Right lung (tissue), 5 donors: Measurements from ENCODE around the gene RFX1. TPM values are rescaled to one million over a fixed set of nuclear protein-coding genes. Genes with fewer than 3 reads are reported as not detected.

ENCODE experiments used
- polyA plus RNA-seq, 5 donors: library from polyadenylated mRNA; unstranded; fragments of 120-200 nt; gene quantifications; one replicate each; pipeline versions ENCODE4 v1.2.1 to v1.2.3, GENCODE V29; 2013; ENCODE audit warnings: inconsistent platforms in 1 of 5, low replicate concordance in 1 of 5; ENCODE audit not compliant: insufficient read length in 5 of 5, insufficient read depth in 1 of 5

Gene RFX1
- polyA plus RNA-seq, 5 donors, result 7.4 to 15.1 (median 10.7) TPM

Other genes with a start within 250 kb of the RFX1 start
- gene MRI1, start 241.8 kb downstream of the RFX1 start, polyA plus RNA-seq, result 10 to 100 TPM; 42.2 to 70.5 (median 55.0) TPM
- 100 to 1,000 TPM in 1 of 5 donors, 10 to 100 TPM in 4; 89.7 to 143 (median 95.1) TPM for gene C19orf53, start 231.9 kb downstream of the RFX1 start, polyA plus RNA-seq
- 1 to 10 TPM; 5.1 to 9.7 (median 8.0) TPM for gene ZSWIM4, start 210.9 kb downstream of the RFX1 start, polyA plus RNA-seq
- gene NANOS3, start 129.2 kb downstream of the RFX1 start, polyA plus RNA-seq, result 1 to 10 TPM; 1.2 to 4.0 (median 2.1) TPM
- 1 to 10 TPM; 6.5 to 9.8 (median 7.7) TPM for gene BRME1, start 100.2 kb downstream of the RFX1 start, polyA plus RNA-seq
- gene CC2D1A, start 100.1 kb downstream of the RFX1 start, polyA plus RNA-seq, result 10 to 100 TPM; 19.8 to 35.5 (median 28.8) TPM
- 1 to 10 TPM; 1.2 to 2.3 (median 1.7) TPM for gene PODNL1, start 67.9 kb downstream of the RFX1 start, polyA plus RNA-seq
- 10 to 100 TPM; 25.0 to 39.7 (median 29.0) TPM for gene DCAF15, start 53.8 kb downstream of the RFX1 start, polyA plus RNA-seq
- gene RLN3, start 21.8 kb upstream of the RFX1 start, polyA plus RNA-seq, result not detected
- 10 to 100 TPM in 1 of 5 donors, 1 to 10 TPM in 4; 6.1 to 11.6 (median 6.7) TPM for gene IL27RA, start 25.4 kb upstream of the RFX1 start, polyA plus RNA-seq
- gene PALM3, start 55.8 kb upstream of the RFX1 start, polyA plus RNA-seq, result 10 to 100 TPM; 12.5 to 26.5 (median 22.0) TPM
- 1 to 10 TPM; 1.1 to 3.9 (median 2.2) TPM for gene MISP3, start 66.5 kb upstream of the RFX1 start, polyA plus RNA-seq
- gene C19orf67, start 79.5 kb upstream of the RFX1 start, polyA plus RNA-seq, result under 1 TPM in 4 of 5 donors, not detected in 1; 0.10 to 0.19 (median 0.13) TPM
- 10 to 100 TPM; 37.3 to 73.6 (median 49.7) TPM for gene SAMD1, start 84.4 kb upstream of the RFX1 start, polyA plus RNA-seq
- 100 to 1,000 TPM in 2 of 5 donors, 10 to 100 TPM in 3; 70.2 to 122 (median 80.9) TPM for gene PRKACA, start 111.4 kb upstream of the RFX1 start, polyA plus RNA-seq
- gene ASF1B, start 130.3 kb upstream of the RFX1 start, polyA plus RNA-seq, result 10 to 100 TPM; 14.6 to 25.7 (median 19.6) TPM
- 10 to 100 TPM; 26.0 to 44.9 (median 32.7) TPM for gene ADGRL1, start 199.8 kb upstream of the RFX1 start, polyA plus RNA-seq